ENCODE measurements around the gene MYO1B.

GRCh38 chr2:191462370-191462769 is 217.2 kb downstream of the MYO1B start:
- TF ChIP-seq EZH2 (IDR thresholded peaks at IDR 0.05; ENCODE audit: borderline replicate concordance, low read length) = no peak
- no peak for TF ChIP-seq CTCF (conservative IDR thresholded peaks at IDR 0.05 in 1 of 2, IDR thresholded peaks at IDR 0.05 in 1 of 2; ENCODE audit: extremely low read depth in 1 of 2, insufficient read depth in 1 of 2, low read depth in 1 of 2, low read length in 2 of 2)
